ENCODE measurements around the gene TTN.

Gene TTN

DNA sequence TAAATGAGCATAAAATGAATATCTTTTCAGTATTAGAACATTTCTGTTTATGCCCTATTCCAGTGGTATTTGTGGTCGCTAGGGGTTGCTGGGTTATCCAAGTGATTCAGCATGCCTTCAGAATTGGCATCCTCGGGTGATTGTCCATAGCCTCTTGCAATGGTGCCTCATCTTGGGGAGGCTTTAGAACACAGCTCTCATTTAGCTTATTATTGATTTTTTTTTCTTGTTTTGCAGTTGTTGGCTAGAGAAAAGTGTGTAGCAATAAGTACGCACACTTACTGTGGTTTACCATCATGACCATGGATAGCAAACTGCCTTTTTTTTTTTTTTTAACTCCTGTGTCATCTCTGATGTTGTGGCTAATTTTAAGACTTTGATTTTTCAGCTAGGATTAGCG, 293.3 kb downstream of the TTN start:
- CTCF ChIA-PET, result interaction anchor here (1.8 to 3.4 kb wide), 2 partner anchors 9 to 14 kb away, joined by 4 to 12 read pairs; no protein-coding TSS in a partner anchor
- DNase-seq (ENCODE audit: extremely low spot score), result no peak
- POLR2A ChIA-PET, result no interaction called here
- TF ChIP-seq, protein P1, sequence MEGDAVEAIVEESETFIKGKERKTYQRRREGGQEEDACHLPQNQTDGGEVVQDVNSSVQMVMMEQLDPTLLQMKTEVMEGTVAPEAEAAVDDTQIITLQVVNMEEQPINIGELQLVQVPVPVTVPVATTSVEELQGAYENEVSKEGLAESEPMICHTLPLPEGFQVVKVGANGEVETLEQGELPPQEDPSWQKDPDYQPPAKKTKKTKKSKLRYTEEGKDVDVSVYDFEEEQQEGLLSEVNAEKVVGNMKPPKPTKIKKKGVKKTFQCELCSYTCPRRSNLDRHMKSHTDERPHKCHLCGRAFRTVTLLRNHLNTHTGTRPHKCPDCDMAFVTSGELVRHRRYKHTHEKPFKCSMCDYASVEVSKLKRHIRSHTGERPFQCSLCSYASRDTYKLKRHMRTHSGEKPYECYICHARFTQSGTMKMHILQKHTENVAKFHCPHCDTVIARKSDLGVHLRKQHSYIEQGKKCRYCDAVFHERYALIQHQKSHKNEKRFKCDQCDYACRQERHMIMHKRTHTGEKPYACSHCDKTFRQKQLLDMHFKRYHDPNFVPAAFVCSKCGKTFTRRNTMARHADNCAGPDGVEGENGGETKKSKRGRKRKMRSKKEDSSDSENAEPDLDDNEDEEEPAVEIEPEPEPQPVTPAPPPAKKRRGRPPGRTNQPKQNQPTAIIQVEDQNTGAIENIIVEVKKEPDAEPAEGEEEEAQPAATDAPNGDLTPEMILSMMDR (IDR thresholded peaks at IDR 0.05; ENCODE audit: control extremely low read depth, extremely low read depth, low read depth, missing control alignments), result no peak

DNA sequence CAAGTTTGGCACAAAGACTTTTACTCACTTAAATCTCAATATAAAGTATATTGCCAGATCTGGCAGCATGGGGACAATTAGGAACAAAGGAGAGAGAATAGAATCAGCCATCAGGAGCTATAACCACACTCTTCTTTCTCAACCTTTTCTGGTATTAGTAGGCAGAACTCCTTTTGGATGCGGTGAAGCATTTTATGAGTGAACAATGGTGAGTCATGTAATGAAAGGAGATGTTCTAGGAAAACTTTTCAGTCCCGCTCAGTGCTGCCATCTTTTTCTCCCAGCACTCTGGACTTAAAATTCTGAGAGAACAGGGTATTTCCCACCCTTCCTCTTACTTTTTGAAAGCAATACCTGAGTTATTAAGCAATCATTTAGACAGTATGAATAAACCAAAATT, 294.7 kb downstream of the TTN start:
- TF ChIP-seq, protein P1 (IDR thresholded peaks at IDR 0.05; ENCODE audit: control extremely low read depth, extremely low read depth, low read depth, missing control alignments), result no peak
- no peak for DNase-seq (ENCODE audit: extremely low spot score)

GRCh38 chr2:178510384-178510783, 296.8 kb downstream of the TTN start:
- TF ChIP-seq, protein P1 (IDR thresholded peaks at IDR 0.05; ENCODE audit: control extremely low read depth, extremely low read depth, low read depth, missing control alignments), result no peak
- ChIA-PET POLR2A (no interaction called here), CTCF (interaction anchor here (1.4 to 1.6 kb wide), 2 partner anchors 13 to 14 kb away, joined by 3 read pairs; no protein-coding TSS in a partner anchor)
- no peak for DNase-seq (ENCODE audit: extremely low spot score)

More for the DNA sequence above, 294.7 kb downstream of the TTN start:
- POLR2A ChIA-PET, result no interaction called here
- CTCF ChIA-PET, result interaction anchor here (1.8 to 3.4 kb wide), 2 partner anchors 11 to 15 kb away, joined by 4 to 12 read pairs; no protein-coding TSS in a partner anchor

DNA sequence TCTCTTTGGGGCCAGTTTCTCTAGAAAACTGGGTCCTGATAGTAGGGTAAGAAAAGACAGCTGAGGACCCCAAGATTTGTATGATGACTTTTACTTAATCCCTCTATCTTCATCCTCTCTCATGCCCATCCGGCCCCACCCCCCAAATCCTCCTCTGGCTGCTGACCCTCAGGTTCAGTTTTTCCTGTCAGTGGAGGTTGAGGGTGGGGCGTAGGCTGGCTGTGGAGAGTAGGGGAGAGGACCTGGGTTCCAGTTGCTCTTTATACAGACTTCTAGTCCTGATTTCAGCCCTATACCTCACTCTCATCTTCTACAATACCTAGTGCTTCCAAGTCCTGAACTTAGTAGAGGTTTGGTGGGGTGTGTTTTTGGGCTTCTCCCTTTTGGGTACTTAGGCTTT, 298.6 kb downstream of the TTN start:
- ChIA-PET POLR2A (no interaction called here), CTCF (interaction anchor here (0.9 to 4.1 kb wide), 4 partner anchors 9 to 19 kb away, joined by 3 to 16 read pairs (median 4); no protein-coding TSS in a partner anchor)
- no peak for DNase-seq (ENCODE audit: extremely low spot score)
- TF ChIP-seq, protein P1 (IDR thresholded peaks at IDR 0.05; ENCODE audit: control extremely low read depth, extremely low read depth, low read depth, missing control alignments), result no peak

- ChIA-PET CTCF (interaction anchor here (1.2 to 4.1 kb wide), 4 partner anchors 8 to 16 kb away, joined by 3 to 16 read pairs (median 6); no protein-coding TSS in a partner anchor), POLR2A (no interaction called here)
- DNase-seq (ENCODE audit: extremely low spot score), result no peak
- TF ChIP-seq, protein P1 (IDR thresholded peaks at IDR 0.05; ENCODE audit: control extremely low read depth, extremely low read depth, low read depth, missing control alignments), result no peak
Measured at GRCh38 chr2:178506949-178507348, 300.3 kb downstream of the TTN start.

- ChIA-PET CTCF (interaction anchor here (1.5 to 4.1 kb wide), 3 partner anchors 11 to 17 kb away, joined by 4 to 16 read pairs (median 9); no protein-coding TSS in a partner anchor), POLR2A (no interaction called here)
- DNase-seq (ENCODE audit: extremely low spot score), result no peak
- TF ChIP-seq, protein P1 (IDR thresholded peaks at IDR 0.05; ENCODE audit: control extremely low read depth, extremely low read depth, low read depth, missing control alignments), result no peak
Measured at GRCh38 chr2:178506524-178506923, 300.7 kb downstream of the TTN start.
